SK-N-MC (cell line): ENCODE results near the gene ARL5C.

Source experiments
- EZH2 ChIP-seq: fragments of 200-600 bp; sonication (generic); IDR thresholded peaks from one replicate; pipeline ENCODE4 v1.6.1; 2017; ENCODE audit warnings: antibody characterized with exemption
- POLR2AphosphoS5 ChIP-seq: IDR thresholded peaks from 2 replicates; pipeline ENCODE4 v1.6.1; 2012; ENCODE audit warnings: mild to moderate bottlenecking, low read depth, low read length, borderline replicate concordance

- no peak for TF ChIP-seq POLR2AphosphoS5
- TF ChIP-seq EZH2: no peak
Observed at GRCh38 chr17:39130205-39130604, 35.8 kb downstream of the ARL5C start.
